OCI-LY7 (cell line): ENCODE data around the gene PIP5K1A.

Source experiments
- CTCF ChIP-seq: fragments of 200-600 bp; sonication (generic); conservative IDR thresholded peaks from 2 replicates; pipeline ENCODE4 v1.5.1; 2014; ENCODE audit warnings: mild to moderate bottlenecking, antibody characterized with exemption, low read length, moderate library complexity, mixed read lengths
- EZH2phosphoT487 ChIP-seq: fragments of 200-600 bp; sonication (generic); IDR thresholded peaks from 2 replicates; pipeline ENCODE4 v1.6.1; 2018; ENCODE audit warnings: low read depth, borderline replicate concordance, mild to moderate bottlenecking, mixed run types, antibody characterized with exemption, low read length, moderate library complexity, mixed read lengths

GRCh38 chr1:151255381-151255780 is 57.0 kb downstream of the PIP5K1A start:
- no peak for TF ChIP-seq CTCF
- TF ChIP-seq EZH2phosphoT487, result no peak
